NCI-H128 (cell line): ENCODE results near the gene TSKU.

Source experiments
- DNase-seq: peaks from one replicate; lab custom pipeline; 2025; ENCODE audit not compliant: unreplicated experiment; lab: John Stamatoyannopoulos, UW

TSKU gene

GRCh38 chr11:76750746-76751145 is 32.4 kb upstream of the TSKU start:
- DNase-seq: no peak

- no peak for DNase-seq
These were observed 30.6 kb upstream of the TSKU start for GRCh38 chr11:76752321-76753143.

GRCh38 chr11:76753449-76753848 is 29.7 kb upstream of the TSKU start:
- DNase-seq: no peak

- DNase-seq: no peak
These were observed 29.2 kb upstream of the TSKU start for GRCh38 chr11:76753950-76754349.

- DNase-seq: no peak
These were observed 26.8 kb upstream of the TSKU start for GRCh38 chr11:76756341-76756741.

GRCh38 chr11:76758311-76758710 is 24.8 kb upstream of the TSKU start:
- DNase-seq: no peak

GRCh38 chr11:76759092-76759491 is 24.1 kb upstream of the TSKU start:
- DNase-seq: no peak

- no peak for DNase-seq
These were observed 23.6 kb upstream of the TSKU start for GRCh38 chr11:76759517-76759916.

GRCh38 chr11:76760236-76760635 is 22.9 kb upstream of the TSKU start:
- no peak for DNase-seq

GRCh38 chr11:76761718-76762355 is 21.3 kb upstream of the TSKU start:
- DNase-seq: no peak

GRCh38 chr11:76762356-76762752 is 20.8 kb upstream of the TSKU start:
- no peak for DNase-seq

- DNase-seq: no peak
These were observed 20.1 kb upstream of the TSKU start for GRCh38 chr11:76762867-76763572.

- no peak for DNase-seq
These were observed 19.4 kb upstream of the TSKU start for GRCh38 chr11:76763573-76764346.

- DNase-seq: no peak
These were observed 18.1 kb upstream of the TSKU start for GRCh38 chr11:76764941-76765665.

- no peak for DNase-seq
These were observed 17.2 kb upstream of the TSKU start for GRCh38 chr11:76765863-76766350.

GRCh38 chr11:76766521-76766920 is 16.6 kb upstream of the TSKU start:
- no peak for DNase-seq

- DNase-seq: no peak
These were observed 15.5 kb upstream of the TSKU start for GRCh38 chr11:76767659-76768058.

GRCh38 chr11:76768088-76768908 is 14.9 kb upstream of the TSKU start:
- DNase-seq: no peak

GRCh38 chr11:76768909-76769560 is 14.1 kb upstream of the TSKU start:
- DNase-seq: no peak
